Left ventricle myocardium inferior (tissue), 1 donor: ENCODE measurements around the gene DVL1. TPM values are rescaled to one million over a fixed set of nuclear protein-coding genes. Genes with fewer than 3 reads are reported as not detected.
A peak's percentile ranks its signal among the peaks of the same experiment; 100 is the strongest.
"Not testable (repeated sequence)": the region's sequence is repeated elsewhere in the genome, so short reads cannot be mapped to it uniquely, and the experiment has no call there.

ENCODE experiments used
- DNase-seq: peaks from one replicate; pipeline ENCODE4 v3.0.0-alpha.2; 2020
- H3K27ac ChIP-seq: fragments of 200-600 bp; replicated peaks from 2 replicates; pipeline ENCODE4 v1.8.0; 2021
- H3K27me3 ChIP-seq: fragments of 200-600 bp; 2 replicates; pipeline ENCODE4 v1.8.0; 2021; ENCODE audit warnings: low read depth
- H3K36me3 ChIP-seq: fragments of 200-600 bp; 2 replicates; pipeline ENCODE4 v1.8.0; 2021
- H3K4me1 ChIP-seq: fragments of 200-600 bp; 2 replicates; pipeline ENCODE4 v1.8.0; 2021
- H3K4me3 ChIP-seq: fragments of 200-600 bp; 2 replicates; pipeline ENCODE4 v1.8.0; 2021; ENCODE audit warnings: mild to moderate bottlenecking, moderate library complexity
- H3K9me3 ChIP-seq: fragments of 200-600 bp; replicated peaks from 2 replicates; pipeline ENCODE4 v1.8.0; 2021
- intact Hi-C: fragments of 100-400 bp; cut with micrococcal nuclease; formaldehyde crosslinking; loops from one replicate; pipeline ENCODE4 v1.11.0; 2022
- total RNA-seq: library from RNA; stranded (reverse); fragmentation: NEBNext Ultra II Directional; extraction: Animal tissue kit (Norgen Biotek cat#: 25700); gene quantifications from one replicate; pipeline ENCODE4 v1.2.1, GENCODE V29; 2021
- TF ChIP-seq, protein P1 (sequence below): fragments of 200-600 bp; IDR thresholded peaks from 2 replicates; pipeline ENCODE4 v1.8.0; 2021; ENCODE audit warnings: antibody characterized with exemption, mild to moderate bottlenecking, borderline replicate concordance
- donor health status: DM: no; HTN: yes; CAD: no; lungs with severe emphysema.

Gene DVL1
- total RNA-seq, 1 donor from 2014 or later, result 93.0 TPM

DNA sequence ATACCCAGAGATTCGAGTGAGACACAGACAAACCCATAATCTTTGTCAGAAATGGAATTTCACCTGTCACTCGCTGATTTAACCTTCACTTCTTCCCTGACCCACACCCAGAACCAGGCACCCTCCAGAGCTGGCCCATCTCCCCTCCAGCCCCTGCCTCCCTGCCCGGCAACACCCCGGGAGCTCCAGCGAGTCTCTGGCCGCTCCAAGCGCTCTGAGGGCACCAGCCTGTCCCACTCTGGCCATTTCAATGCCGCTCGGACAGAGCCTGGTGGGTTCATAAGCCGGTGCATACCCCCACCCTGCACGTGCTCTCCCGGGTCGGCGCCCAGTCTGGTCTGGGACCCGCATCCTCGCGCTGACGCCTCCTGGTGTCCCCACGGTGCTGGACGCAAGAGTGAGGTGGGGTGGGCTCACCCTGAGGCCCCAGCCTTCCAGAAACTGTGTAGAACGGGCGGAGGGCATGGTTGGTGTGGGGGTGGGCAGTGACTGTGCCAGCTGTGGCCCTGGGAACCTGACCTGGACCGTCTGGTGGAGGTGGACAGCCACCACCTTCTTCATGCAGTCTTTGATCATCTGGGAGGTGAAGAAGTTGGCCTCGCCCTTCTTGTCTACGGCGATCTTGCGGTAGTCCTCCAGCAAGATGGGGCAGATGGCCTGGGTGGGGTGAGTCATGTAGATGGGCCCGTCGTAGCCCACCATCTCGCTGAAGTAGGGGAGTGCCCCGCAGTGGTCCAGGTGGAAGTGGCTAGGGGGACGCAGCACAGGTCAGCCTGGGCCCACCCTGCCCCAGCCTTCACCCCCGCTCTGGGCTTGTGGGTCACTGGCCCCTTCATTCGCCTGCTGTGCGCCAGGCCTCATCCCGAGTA lies 30.2 kb downstream of the DVL1 start:
- no peak for DNase-seq

DNA sequence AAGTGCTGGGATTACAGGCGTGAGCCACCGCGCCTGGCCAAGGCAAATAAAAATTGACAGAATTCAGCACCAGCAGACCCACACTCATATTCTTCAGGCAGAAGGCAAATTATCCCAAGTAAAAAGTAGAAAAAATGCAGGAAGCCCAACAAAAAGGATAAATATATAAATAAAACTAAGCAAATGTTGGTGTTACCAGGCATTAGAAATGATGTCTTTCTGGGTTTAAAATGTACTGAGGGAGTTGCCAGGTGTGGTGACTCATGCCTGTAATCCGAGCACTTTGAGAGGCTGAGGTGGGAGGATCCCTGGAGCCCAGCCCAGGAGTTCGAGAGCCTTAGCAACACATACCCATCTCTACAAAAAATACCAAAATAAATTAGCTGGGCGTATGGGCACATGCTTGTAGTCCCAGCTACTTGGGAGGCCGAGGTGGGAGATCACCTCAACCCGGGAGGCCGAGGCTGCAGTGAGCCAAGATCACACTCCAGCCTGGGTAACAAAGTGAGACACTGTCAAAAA lies 31.0 kb downstream of the DVL1 start:
- H3K36me3 ChIP-seq, result peaks cover 73% of the 10 kb centered on the region
- no peaks in the 10 kb centered on the region for H3K27me3 ChIP-seq
- H3K27ac ChIP-seq, result peak overlapping the region; percentile 81
- H3K4me1 ChIP-seq, result peaks cover 56% of the 10 kb centered on the region
- TF ChIP-seq, protein P1, sequence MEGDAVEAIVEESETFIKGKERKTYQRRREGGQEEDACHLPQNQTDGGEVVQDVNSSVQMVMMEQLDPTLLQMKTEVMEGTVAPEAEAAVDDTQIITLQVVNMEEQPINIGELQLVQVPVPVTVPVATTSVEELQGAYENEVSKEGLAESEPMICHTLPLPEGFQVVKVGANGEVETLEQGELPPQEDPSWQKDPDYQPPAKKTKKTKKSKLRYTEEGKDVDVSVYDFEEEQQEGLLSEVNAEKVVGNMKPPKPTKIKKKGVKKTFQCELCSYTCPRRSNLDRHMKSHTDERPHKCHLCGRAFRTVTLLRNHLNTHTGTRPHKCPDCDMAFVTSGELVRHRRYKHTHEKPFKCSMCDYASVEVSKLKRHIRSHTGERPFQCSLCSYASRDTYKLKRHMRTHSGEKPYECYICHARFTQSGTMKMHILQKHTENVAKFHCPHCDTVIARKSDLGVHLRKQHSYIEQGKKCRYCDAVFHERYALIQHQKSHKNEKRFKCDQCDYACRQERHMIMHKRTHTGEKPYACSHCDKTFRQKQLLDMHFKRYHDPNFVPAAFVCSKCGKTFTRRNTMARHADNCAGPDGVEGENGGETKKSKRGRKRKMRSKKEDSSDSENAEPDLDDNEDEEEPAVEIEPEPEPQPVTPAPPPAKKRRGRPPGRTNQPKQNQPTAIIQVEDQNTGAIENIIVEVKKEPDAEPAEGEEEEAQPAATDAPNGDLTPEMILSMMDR, result no peak
- intact Hi-C loops, result no loop called here
- peak; percentile 85 for DNase-seq
- H3K9me3 ChIP-seq, result no peaks in the 10 kb centered on the region
- no peak overlapping the region for H3K4me3 ChIP-seq

More for the DNA sequence above, 30.2 kb downstream of the DVL1 start:
- Histone ChIP-seq H3K27me3 (no peaks in the 10 kb centered on the region), H3K36me3 (peaks cover 65% of the 10 kb centered on the region), H3K4me1 (peaks cover 62% of the 10 kb centered on the region), H3K9me3 (no peaks in the 10 kb centered on the region), H3K4me3 (no peak overlapping the region), H3K27ac (peak overlapping the region; percentile 81)
- intact Hi-C loops, result no loop called here
- TF ChIP-seq, protein P1, result no peak

DNA sequence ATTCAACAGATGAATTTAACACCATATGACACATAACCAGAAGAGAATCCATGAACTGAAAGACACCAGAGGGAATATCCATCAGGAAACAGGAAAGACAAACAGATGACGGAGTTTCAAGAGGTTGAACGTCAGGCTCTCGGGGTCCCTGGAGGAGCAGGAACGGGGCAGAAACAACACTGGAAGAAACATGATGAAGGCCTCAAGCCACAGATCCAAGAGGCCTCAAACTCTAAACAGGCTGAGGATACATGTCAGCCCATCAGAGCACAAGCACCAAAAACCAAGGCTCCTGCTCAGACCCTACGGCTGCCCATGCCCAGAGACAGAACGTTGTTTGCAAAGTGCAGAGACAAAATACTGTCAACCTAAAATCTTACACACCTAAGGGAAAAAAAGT lies 31.8 kb downstream of the DVL1 start:
- TF ChIP-seq, protein P1, result no peak
- Histone ChIP-seq H3K9me3 (no peaks in the 10 kb centered on the region), H3K36me3 (peaks cover 81% of the 10 kb centered on the region), H3K27me3 (no peaks in the 10 kb centered on the region), H3K4me1 (peaks cover 50% of the 10 kb centered on the region), H3K4me3 (no peak overlapping the region), H3K27ac (peak overlapping the region; percentile 81)
- intact Hi-C loops, result no loop called here
- no peak for DNase-seq

DNA sequence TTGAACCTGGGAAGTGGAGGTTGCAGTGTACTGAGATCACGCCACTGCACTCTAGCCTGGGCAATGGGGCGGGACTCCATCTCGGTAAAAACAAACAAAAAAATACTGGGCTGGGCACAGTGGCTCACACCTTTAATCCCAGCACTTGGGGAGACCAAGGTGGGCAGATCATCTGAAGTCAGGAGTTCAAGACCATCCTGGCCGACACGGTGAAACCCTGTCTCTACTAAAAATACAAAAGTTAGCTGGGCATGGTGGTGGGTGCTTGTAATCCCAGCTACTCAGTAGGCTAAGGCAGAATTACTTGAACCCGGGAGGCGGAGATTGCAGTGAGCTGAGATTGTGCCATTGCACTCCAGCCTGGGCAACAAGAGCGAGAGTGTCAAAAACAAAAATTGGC lies 33.0 kb downstream of the DVL1 start:
- H3K4me3 ChIP-seq, H3K27me3 ChIP-seq, H3K9me3 ChIP-seq, intact Hi-C loops, DNase-seq, H3K27ac ChIP-seq: not testable (repeated sequence)
- peaks cover 39% of the 10 kb centered on the region for H3K4me1 ChIP-seq
- H3K36me3 ChIP-seq, result peaks cover 93% of the 10 kb centered on the region

DNA sequence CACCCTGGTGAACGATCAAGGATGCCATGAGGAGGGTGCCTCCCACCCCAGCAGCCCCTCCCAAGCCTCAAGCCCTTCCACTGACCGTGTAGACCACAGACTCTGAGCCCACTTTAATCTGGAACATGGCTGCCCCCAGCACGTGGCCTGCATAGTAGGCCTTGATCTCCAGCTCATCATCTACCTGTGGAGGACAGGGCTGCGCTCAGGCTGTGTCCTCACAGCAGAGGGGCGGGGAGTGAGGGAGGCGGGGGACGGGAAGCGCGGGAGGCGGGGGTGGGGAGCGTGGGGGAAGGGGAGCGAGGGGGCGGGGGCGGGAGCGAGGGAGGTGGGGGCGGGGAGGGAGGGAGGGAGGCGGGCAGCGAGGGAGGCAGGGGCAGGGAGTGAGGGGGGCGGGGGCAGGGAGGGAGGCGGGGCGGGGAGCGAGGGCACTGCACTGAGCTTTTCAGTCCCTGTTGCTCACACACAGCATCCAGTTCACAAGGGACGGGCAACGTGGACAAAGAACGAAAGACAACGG lies 33.7 kb downstream of the DVL1 start:
- TF ChIP-seq, protein P1, result no peak
- no peak for DNase-seq
- H3K4me1 ChIP-seq, result peaks cover 32% of the 10 kb centered on the region
- no peak overlapping the region for H3K4me3 ChIP-seq
- no peak overlapping the region for H3K27ac ChIP-seq
- no peaks in the 10 kb centered on the region for H3K27me3 ChIP-seq
- peaks cover 95% of the 10 kb centered on the region for H3K36me3 ChIP-seq
- no peaks in the 10 kb centered on the region for H3K9me3 ChIP-seq
- intact Hi-C loops, result no loop called here
